Stimulated activated effector memory CD8-positive, alpha-beta T cell treated with anti-CD3 and anti-CD28 coated beads, Interleukin-12 subunit alpha, Interleukin-12 subunit beta, amount 100 ng/mL, for 72 hours (primary cell): ENCODE data around the gene SIAH1.
"Not testable (repeated sequence)": the region's sequence is repeated elsewhere in the genome, so short reads cannot be mapped to it uniquely, and the experiment has no call there.

ENCODE experiments used
- ATAC-seq: fragments of 150-1000 bp; cut with Tn5 transposase; 2 replicates; pipeline ENCODE4 v1.10.0; 2021
- DNase-seq, 2 donors: peaks; one replicate each; pipeline ENCODE4 v3.0.0; 2021 to 2022; ENCODE audit warnings: low spot score in 2 of 2
- H3K27ac Mint-ChIP-seq: one replicate; pipeline ENCODE4 v1.8.0; 2022; ENCODE audit warnings: mild to moderate bottlenecking, mixed read lengths
- H3K36me3 Mint-ChIP-seq: one replicate; pipeline ENCODE4 v1.8.0; 2022; ENCODE audit warnings: mild to moderate bottlenecking, mixed read lengths
- H3K4me1 Mint-ChIP-seq: one replicate; pipeline ENCODE4 v1.8.0; 2022; ENCODE audit warnings: mixed read lengths
- H3K4me3 Mint-ChIP-seq: one replicate; pipeline ENCODE4 v1.8.0; 2022; ENCODE audit warnings: mild to moderate bottlenecking, mixed read lengths
- H3K9me3 Mint-ChIP-seq: one replicate; pipeline ENCODE4 v1.8.0; 2022; ENCODE audit warnings: mixed read lengths

SIAH1 gene

GRCh38 chr16:48361012-48361411 is 24.2 kb downstream of the SIAH1 start:
- Mint-ChIP-seq H3K36me3 (peaks cover 44% of the 10 kb centered on the region), H3K27ac (no peak overlapping the region)

GRCh38 chr16:48359983-48360382 is 25.2 kb downstream of the SIAH1 start:
- DNase-seq (no peak), ATAC-seq (no peak)
- Mint-ChIP-seq H3K4me3 (no peak overlapping the region), H3K36me3 (peaks cover 50% of the 10 kb centered on the region), H3K4me1 (peaks cover 6% of the 10 kb centered on the region), H3K27ac (no peak overlapping the region), H3K9me3 (no peaks in the 10 kb centered on the region)

More at GRCh38 chr16:48361012-48361411, 24.2 kb downstream of the SIAH1 start:
- DNase-seq (no peak), ATAC-seq (no peak)
- H3K4me1 Mint-ChIP-seq: peaks cover 12% of the 10 kb centered on the region
- H3K4me3 Mint-ChIP-seq: no peak overlapping the region
- no peaks in the 10 kb centered on the region for H3K9me3 Mint-ChIP-seq

GRCh38 chr16:48358419-48358818 is 26.8 kb downstream of the SIAH1 start:
- Mint-ChIP-seq H3K4me1 (peaks cover 15% of the 10 kb centered on the region), H3K27ac (peak overlapping the region; percentile 23), H3K36me3 (peaks cover 66% of the 10 kb centered on the region), H3K4me3 (no peak overlapping the region), H3K9me3 (no peaks in the 10 kb centered on the region)
- ATAC-seq (no peak), DNase-seq (no peak)

- Mint-ChIP-seq H3K27ac (peak overlapping the region; percentile 60), H3K4me3 (no peak overlapping the region)
- no peak for ATAC-seq
These were observed 28.4 kb downstream of the SIAH1 start for GRCh38 chr16:48356633-48357376.

GRCh38 chr16:48354877-48355855 is 30.0 kb downstream of the SIAH1 start:
- Mint-ChIP-seq H3K4me3 (no peak overlapping the region), H3K27ac (peak overlapping the region; percentile 20), H3K36me3 (peaks cover 72% of the 10 kb centered on the region), H3K9me3 (no peaks in the 10 kb centered on the region), H3K4me1 (peaks cover 17% of the 10 kb centered on the region)
- DNase-seq (no peak), ATAC-seq (no peak)

More at GRCh38 chr16:48356633-48357376, 28.4 kb downstream of the SIAH1 start:
- no peaks in the 10 kb centered on the region for H3K9me3 Mint-ChIP-seq
- H3K4me1 Mint-ChIP-seq: peaks cover 17% of the 10 kb centered on the region
- peaks cover 72% of the 10 kb centered on the region for H3K36me3 Mint-ChIP-seq
- DNase-seq: no peak

GRCh38 chr16:48354385-48354784 is 30.8 kb downstream of the SIAH1 start:
- Mint-ChIP-seq H3K4me1 (peaks cover 17% of the 10 kb centered on the region), H3K36me3 (peaks cover 80% of the 10 kb centered on the region), H3K27ac (peak overlapping the region; percentile 20)
- not testable (repeated sequence) for H3K9me3 Mint-ChIP-seq, H3K4me3 Mint-ChIP-seq, DNase-seq
- peak; percentile 51 for ATAC-seq

GRCh38 chr16:48353565-48354163 is 31.5 kb downstream of the SIAH1 start:
- peaks cover 17% of the 10 kb centered on the region for H3K4me1 Mint-ChIP-seq
- peaks cover 87% of the 10 kb centered on the region for H3K36me3 Mint-ChIP-seq
- DNase-seq: peak; percentile 29 to 72
- peak; percentile 87 for ATAC-seq
- no peak overlapping the region for H3K4me3 Mint-ChIP-seq
- H3K27ac Mint-ChIP-seq: peak overlapping the region; percentile 48
- H3K9me3 Mint-ChIP-seq: no peaks in the 10 kb centered on the region

- no peaks in the 10 kb centered on the region for H3K9me3 Mint-ChIP-seq
- H3K27ac Mint-ChIP-seq: peak overlapping the region; percentile 48
- peaks cover 95% of the 10 kb centered on the region for H3K36me3 Mint-ChIP-seq
- no peak overlapping the region for H3K4me3 Mint-ChIP-seq
- peaks cover 17% of the 10 kb centered on the region for H3K4me1 Mint-ChIP-seq
- ATAC-seq: no peak
- DNase-seq: no peak
These were observed 32.4 kb downstream of the SIAH1 start for GRCh38 chr16:48352648-48353390.

GRCh38 chr16:48350736-48351135 is 34.5 kb downstream of the SIAH1 start:
- DNase-seq (no peak), ATAC-seq (peak; percentile 83)
- H3K36me3 Mint-ChIP-seq: peaks cover 92% of the 10 kb centered on the region
- H3K4me1 Mint-ChIP-seq: peaks cover 17% of the 10 kb centered on the region
- H3K4me3 Mint-ChIP-seq: no peak overlapping the region
- H3K27ac Mint-ChIP-seq: peak overlapping the region; percentile 36
- H3K9me3 Mint-ChIP-seq: no peaks in the 10 kb centered on the region

GRCh38 chr16:48347980-48348379 is 37.2 kb downstream of the SIAH1 start:
- Mint-ChIP-seq H3K4me1 (no peaks in the 10 kb centered on the region), H3K27ac (no peak overlapping the region), H3K36me3 (peaks cover 77% of the 10 kb centered on the region), H3K4me3 (no peak overlapping the region), H3K9me3 (no peaks in the 10 kb centered on the region)
- no peak for ATAC-seq
- no peak for DNase-seq

GRCh38 chr16:48347191-48347865 is 37.9 kb downstream of the SIAH1 start:
- Mint-ChIP-seq H3K4me1 (no peaks in the 10 kb centered on the region), H3K4me3 (no peak overlapping the region), H3K27ac (no peak overlapping the region), H3K9me3 (no peaks in the 10 kb centered on the region), H3K36me3 (peaks cover 75% of the 10 kb centered on the region)
- ATAC-seq: no peak
- DNase-seq: no peak

- peak overlapping the region; percentile 24 for H3K27ac Mint-ChIP-seq
- peaks cover 12% of the 10 kb centered on the region for H3K4me1 Mint-ChIP-seq
- H3K9me3 Mint-ChIP-seq: no peaks in the 10 kb centered on the region
- ATAC-seq (no peak), DNase-seq (no peak)
- no peak overlapping the region for H3K4me3 Mint-ChIP-seq
- peaks cover 66% of the 10 kb centered on the region for H3K36me3 Mint-ChIP-seq
These were observed 42.6 kb downstream of the SIAH1 start for GRCh38 chr16:48342591-48342990.

GRCh38 chr16:48340054-48340453 is 45.2 kb downstream of the SIAH1 start:
- H3K27ac Mint-ChIP-seq: peak overlapping the region; percentile 16
- ATAC-seq (peak; percentile 62), DNase-seq (no peak)
- H3K9me3 Mint-ChIP-seq: no peaks in the 10 kb centered on the region
- H3K4me1 Mint-ChIP-seq: peaks cover 12% of the 10 kb centered on the region
- peaks cover 67% of the 10 kb centered on the region for H3K36me3 Mint-ChIP-seq
- no peak overlapping the region for H3K4me3 Mint-ChIP-seq

GRCh38 chr16:48335961-48336360 is 49.3 kb downstream of the SIAH1 start:
- Mint-ChIP-seq H3K4me3 (no peak overlapping the region), H3K36me3 (peaks cover 70% of the 10 kb centered on the region), H3K27ac (peak overlapping the region; percentile 41), H3K9me3 (no peaks in the 10 kb centered on the region), H3K4me1 (peaks cover 12% of the 10 kb centered on the region)
- no peak for DNase-seq
- no peak for ATAC-seq
